DMS 273 (cell line): ENCODE data around the gene FFAR1.

ENCODE experiments used
- DNase-seq: peaks from one replicate; lab custom pipeline; 2025; ENCODE audit not compliant: unreplicated experiment; lab: John Stamatoyannopoulos, UW

Gene FFAR1

GRCh38 chr19:35347171-35347929 is at the start of gene FFAR1:
Gene FFAR1 (plus strand): TSS chr19:35347902. CDS start chr19:35351552, 3,650 bp downstream.
- DNase-seq = no peak

- no peak for DNase-seq
Measured at GRCh38 chr19:35297922-35298321, 49.8 kb upstream of the FFAR1 start.

GRCh38 chr19:35298561-35298972 is 49.1 kb upstream of the FFAR1 start:
- DNase-seq = no peak

- DNase-seq = no peak
Measured at GRCh38 chr19:35299523-35300338, 48.0 kb upstream of the FFAR1 start.

GRCh38 chr19:35300339-35300649 is 47.4 kb upstream of the FFAR1 start:
- no peak for DNase-seq

GRCh38 chr19:35301961-35302360 is 45.7 kb upstream of the FFAR1 start:
- no peak for DNase-seq

GRCh38 chr19:35302446-35302845 is 45.3 kb upstream of the FFAR1 start:
- no peak for DNase-seq

- DNase-seq = no peak
Measured at GRCh38 chr19:35303357-35303915, 44.3 kb upstream of the FFAR1 start.

GRCh38 chr19:35304036-35304435 is 43.7 kb upstream of the FFAR1 start:
- DNase-seq = no peak

- no peak for DNase-seq
Measured at GRCh38 chr19:35305181-35305580, 42.5 kb upstream of the FFAR1 start.

GRCh38 chr19:35306473-35307246 is 41.0 kb upstream of the FFAR1 start:
- DNase-seq = peak; percentile 46

- DNase-seq = no peak
Measured at GRCh38 chr19:35307931-35308330, 39.8 kb upstream of the FFAR1 start.

- DNase-seq = no peak
Measured at GRCh38 chr19:35308910-35309309, 38.8 kb upstream of the FFAR1 start.

- DNase-seq = no peak
Measured at GRCh38 chr19:35309481-35310279, 38.0 kb upstream of the FFAR1 start.

GRCh38 chr19:35310331-35310730 is 37.4 kb upstream of the FFAR1 start:
- DNase-seq = no peak

GRCh38 chr19:35310811-35311465 is 36.8 kb upstream of the FFAR1 start:
- no peak for DNase-seq

GRCh38 chr19:35311901-35312665 is 35.6 kb upstream of the FFAR1 start:
- DNase-seq = no peak

GRCh38 chr19:35313587-35313986 is 34.1 kb upstream of the FFAR1 start:
- DNase-seq = no peak

- DNase-seq = no peak
Measured at GRCh38 chr19:35314031-35314430, 33.7 kb upstream of the FFAR1 start.
